ENCODE measurements around the gene TRIM39.
"Not testable (repeated sequence)": the region's sequence is repeated elsewhere in the genome, so short reads cannot be mapped to it uniquely, and the experiment has no call there.

DNA sequence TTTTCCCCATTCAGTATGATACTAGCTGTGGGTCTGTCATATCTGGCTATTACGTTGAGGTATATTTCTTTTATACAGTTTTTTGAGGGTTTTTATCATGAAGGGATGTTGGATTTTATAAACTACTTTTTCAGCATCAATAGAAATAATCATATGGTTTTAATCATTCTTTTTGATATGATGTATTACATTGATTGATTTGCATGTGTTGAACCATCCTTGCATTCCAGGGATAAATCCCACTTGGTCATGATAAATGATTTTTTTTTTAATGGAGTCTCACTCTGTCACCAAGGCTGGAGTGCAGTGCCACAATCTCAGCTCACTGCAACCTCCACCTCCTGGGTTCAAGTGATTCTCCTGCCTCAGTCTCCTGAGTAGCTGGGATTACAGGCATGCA, 45.7 kb upstream of the TRIM39 start:
- TF ChIP-seq, protein P1, sequence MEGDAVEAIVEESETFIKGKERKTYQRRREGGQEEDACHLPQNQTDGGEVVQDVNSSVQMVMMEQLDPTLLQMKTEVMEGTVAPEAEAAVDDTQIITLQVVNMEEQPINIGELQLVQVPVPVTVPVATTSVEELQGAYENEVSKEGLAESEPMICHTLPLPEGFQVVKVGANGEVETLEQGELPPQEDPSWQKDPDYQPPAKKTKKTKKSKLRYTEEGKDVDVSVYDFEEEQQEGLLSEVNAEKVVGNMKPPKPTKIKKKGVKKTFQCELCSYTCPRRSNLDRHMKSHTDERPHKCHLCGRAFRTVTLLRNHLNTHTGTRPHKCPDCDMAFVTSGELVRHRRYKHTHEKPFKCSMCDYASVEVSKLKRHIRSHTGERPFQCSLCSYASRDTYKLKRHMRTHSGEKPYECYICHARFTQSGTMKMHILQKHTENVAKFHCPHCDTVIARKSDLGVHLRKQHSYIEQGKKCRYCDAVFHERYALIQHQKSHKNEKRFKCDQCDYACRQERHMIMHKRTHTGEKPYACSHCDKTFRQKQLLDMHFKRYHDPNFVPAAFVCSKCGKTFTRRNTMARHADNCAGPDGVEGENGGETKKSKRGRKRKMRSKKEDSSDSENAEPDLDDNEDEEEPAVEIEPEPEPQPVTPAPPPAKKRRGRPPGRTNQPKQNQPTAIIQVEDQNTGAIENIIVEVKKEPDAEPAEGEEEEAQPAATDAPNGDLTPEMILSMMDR (IDR thresholded peaks at IDR 0.05): not testable (repeated sequence)
- not testable (repeated sequence) for TF ChIP-seq EP300, POLR2A (IDR thresholded peaks at IDR 0.05)
